ENCODE measurements around the gene FBLN2.
"Not testable (repeated sequence)": the region's sequence is repeated elsewhere in the genome, so short reads cannot be mapped to it uniquely, and the experiment has no call there.

Gene FBLN2

GRCh38 chr3:13550791-13551360, 2.0 kb downstream of the FBLN2 start:
- DNase-seq, result no peak

DNA sequence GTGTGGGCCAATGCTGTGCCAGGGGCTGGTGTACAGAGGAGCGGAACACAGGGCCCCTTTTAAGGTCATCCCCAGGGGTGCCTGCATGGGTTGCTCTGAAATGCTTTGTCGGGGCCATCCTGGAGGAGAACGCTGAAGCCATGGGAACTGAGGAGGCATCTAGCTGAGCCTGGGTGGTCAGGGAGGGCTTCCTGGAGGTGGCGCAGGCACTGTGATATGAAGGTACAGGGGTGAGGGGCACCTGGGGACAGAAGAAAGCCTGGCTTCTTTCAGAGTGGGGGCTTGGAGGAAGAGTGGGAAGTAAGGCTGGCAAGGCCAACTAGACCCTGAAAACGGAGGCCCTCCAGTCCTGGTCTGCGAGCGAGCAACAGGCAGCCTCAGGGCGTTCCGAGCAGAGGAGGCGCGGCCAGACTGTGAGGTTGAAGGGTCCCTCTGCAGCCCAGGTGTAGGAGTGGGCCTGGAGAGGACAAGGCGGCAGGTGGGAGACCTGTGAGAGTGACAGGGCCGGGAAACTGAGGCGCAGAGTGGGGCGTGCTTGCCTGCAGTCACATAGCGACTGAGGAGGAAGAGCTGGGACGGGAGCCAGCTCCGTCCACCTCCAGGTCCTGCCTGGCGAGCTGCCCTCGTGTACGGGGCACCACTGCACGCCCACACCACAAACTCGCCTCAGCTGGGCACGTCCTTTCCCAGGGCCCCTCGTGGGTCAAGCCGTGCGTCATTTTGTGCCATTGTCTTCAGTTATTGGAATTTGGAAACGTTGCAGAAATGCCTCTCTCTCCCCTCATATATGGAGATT, 4.1 kb downstream of the FBLN2 start:
- DNase-seq, result no peak

- DNase-seq, result no peak
Observed at GRCh38 chr3:13553686-13554085, 4.8 kb downstream of the FBLN2 start.

DNA sequence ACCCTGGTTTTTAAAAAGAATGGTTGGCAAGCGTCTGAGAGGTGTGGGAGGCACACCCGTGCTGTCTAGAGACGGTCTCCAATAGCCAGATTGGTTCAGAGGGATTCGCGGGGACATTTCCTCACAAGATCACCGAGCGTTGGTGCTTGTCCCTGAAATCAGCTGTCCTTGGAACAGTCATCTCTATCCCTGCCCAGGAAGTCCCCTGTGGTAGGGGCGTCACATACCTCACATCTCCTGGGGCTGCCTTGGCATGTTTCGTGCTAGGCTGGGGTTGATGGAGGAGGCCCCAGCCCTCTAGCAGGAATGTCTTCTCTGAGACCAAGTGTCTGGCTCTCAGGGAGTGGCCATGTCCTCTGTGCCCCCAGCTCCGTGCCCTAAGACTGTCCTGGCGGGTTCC, 6.8 kb downstream of the FBLN2 start:
- DNase-seq, result no peak

DNA sequence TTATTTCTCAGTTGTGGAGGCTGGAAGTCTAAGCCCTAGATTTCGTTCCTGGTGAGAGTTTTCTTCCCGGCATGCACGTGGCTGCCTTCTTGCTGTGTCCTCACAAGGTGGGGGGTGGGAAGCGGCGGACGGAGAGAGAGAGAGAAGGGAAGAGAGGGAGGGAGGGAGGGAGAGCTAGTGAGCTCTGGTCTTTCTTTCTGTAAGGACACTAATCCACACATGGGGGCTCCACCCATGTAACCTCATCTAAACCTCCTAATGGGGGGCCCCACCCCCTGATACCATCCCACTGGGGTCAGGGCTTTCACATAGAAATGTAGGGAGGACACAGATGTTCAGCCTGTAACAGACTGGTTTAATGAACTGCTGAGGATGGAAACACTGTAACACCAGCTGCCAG, 7.3 kb downstream of the FBLN2 start:
- DNase-seq, result no peak

GRCh38 chr3:13556917-13557316, 8.0 kb downstream of the FBLN2 start:
- DNase-seq, result no peak

DNA sequence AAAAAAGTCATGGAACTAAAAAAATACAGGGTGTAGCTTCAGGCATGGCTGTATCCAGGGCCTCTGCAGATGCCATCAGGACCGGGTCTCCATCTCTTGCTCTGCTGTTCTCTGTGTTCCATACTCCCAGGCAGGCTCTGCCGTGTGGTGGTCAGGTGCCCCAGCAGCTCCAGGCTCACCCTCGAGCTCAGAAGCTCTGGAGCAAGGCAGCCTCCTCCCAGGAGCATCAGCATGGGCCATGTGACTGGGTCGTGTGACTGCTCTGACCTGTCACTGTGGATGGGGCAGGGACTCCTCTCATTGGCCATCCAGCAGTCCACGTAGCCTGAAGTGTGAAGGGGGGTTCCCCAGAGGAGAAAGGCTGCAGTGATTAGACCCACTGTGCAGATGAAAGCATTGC, 8.5 kb downstream of the FBLN2 start:
- no peak for DNase-seq

DNA sequence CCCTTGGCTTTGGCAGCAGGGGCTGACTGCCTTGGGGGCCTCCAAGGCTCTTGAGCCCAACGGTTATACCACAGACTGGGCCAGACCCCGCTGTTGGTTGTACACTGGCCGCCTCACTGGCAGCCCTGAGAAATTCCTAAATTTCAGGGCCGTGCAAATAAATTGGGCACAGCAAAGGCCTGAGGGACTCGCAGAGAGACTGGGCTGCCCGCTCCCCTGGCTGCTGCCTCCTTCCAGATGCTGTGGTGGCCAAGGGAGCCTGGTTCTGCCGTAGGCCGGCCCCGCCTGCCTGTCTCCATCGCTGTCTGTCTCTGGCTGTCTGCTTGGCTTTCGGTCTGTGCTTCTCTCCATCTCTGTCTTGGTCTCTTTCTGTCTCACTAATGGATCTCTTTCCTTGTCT, 9.0 kb downstream of the FBLN2 start:
- no peak for DNase-seq

DNA sequence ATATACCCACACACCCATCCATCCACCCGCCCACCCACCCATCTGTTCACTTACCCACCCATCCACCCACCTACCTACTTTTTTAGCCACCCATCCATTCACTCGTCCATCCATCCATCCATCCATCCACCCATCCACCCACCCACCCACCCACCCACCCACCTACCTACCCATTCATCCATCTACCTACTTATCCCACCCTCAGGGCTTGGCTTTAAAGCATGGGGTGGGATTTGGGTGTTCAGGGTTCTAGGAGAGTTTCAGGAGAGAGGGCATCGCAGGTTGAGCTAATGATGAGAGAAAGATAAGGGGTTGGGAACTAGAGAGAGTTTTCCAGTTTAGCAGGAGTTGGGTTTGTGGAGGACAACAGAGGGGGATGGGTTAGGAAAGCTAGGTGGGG, 9.7 kb downstream of the FBLN2 start:
- no peak for DNase-seq

GRCh38 chr3:13559764-13560525, 11.0 kb downstream of the FBLN2 start:
- DNase-seq, result no peak

- no peak for DNase-seq
Observed at GRCh38 chr3:13561376-13561775, 12.5 kb downstream of the FBLN2 start.

- no peak for DNase-seq
Observed at GRCh38 chr3:13561967-13562366, 13.0 kb downstream of the FBLN2 start.

GRCh38 chr3:13562421-13562820, 13.5 kb downstream of the FBLN2 start:
- not testable (repeated sequence) for DNase-seq

DNA sequence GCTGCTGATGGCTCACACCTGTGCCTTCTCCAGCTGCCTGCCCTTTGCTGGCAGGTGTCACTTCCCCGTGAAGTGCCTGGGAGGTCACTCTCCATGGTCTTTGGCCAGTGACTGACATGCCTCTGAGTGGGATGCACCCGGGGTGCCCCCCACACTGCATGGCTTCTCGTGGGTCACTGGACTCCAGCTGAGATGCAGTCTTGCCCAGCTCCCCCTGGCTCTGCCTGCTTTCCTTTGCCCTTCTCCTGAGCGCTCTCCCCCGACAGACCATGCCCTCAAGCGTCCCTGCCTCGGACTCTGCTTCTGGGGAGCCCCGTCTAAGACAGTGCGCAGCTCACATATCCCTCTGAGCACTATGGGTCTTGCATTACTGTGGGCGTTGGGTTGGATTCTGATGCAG, 14.4 kb downstream of the FBLN2 start:
- DNase-seq, result no peak

DNA sequence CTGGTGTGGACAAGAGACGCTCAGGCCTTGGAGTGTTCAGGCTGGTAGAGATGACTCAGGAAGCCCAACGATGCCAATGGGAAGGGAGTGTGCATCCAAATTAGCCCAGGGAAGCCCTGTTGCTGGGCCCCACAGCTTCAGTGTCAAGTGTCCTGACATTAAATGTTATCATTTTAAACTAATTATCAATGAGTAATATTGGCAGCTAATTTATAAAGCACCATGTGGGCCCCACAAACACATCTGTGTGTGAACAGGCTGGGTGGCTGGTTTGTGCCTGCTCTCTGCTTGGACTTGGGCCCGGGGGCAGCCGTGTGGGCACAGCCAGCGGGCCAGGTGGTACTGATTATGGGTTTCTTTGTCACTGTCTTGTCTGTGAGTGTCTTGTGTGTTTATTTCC, 15.0 kb downstream of the FBLN2 start:
- DNase-seq, result no peak

DNA sequence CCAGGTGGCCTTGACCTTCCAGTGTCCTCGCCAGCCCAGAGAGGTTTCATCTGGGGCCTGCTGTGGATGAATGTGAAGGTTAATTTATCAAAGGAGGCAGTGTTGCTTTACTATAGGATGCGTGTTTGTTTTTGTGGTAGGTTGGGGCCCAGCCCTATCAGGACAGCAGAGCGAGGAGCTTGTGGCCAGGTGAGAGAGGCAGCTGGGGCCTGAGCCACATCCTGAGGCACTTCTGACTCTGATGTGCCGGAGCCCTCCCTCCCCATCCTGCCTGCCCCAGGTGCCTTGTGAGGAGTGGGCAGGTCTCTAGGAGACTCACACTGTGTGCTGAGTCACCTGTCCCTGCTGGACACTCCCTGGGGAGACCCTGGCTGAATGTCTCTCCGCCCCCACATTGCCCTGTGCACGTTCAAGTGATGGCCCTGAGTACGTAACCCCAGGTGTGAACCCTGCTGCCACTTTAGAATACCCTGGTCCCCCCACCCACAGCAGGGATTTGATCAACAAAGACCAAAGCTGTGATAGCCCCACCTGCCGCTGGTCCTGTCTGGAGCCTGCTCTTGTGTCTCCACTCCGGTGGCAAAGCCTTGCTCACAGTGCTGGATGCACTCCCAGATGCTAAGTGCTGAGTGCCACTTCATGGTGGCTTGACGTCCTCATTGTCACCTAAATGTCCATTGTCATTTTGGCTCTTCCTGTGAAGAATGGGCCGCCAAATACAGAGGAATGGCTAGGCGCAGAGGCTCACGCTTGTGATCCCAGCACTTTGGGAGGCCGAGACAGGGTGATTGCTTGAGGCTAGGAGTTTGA, 16.0 kb downstream of the FBLN2 start:
- DNase-seq, result no peak

DNA sequence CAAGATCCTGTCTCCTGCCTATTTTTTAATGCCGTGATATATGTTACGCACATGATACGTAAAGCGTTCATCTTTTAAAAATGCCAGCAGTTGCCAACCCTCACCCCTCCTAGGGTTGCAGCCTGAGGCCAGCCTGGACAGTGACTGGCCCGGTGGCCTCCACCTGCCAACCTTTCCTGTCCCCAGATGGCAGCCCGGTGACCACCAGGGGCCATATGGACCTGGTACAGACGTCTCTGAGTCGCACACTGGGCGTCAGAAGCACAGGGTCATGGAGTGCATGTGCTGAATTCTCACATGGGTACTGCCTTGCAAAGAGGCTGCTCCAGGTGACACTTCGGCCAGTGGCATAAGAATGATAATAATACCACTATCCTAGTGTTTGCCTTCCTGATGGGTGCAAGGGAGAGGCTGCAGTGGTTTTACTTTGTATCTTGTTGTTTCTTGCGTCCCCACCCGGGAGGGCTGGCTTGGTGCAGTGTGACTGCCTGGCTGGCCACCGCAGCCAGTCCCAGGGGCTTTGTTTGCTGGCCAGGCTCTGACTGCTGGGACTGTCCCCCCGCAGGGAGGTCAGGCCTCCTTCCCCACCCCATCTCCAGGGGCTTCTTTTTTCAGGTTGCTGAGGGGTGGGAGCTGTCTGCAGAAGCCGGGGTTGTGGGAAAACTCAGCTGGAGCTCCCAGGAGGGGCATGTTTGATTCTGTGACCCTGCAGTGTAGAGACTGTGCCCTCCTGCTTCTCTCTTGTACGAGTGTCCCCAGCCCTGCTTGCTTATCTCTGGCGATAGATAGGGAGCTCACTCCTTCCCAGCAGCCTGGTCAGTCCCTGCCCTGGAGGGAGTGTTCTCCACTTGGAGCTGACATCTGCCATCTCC, 16.9 kb downstream of the FBLN2 start:
- no peak for DNase-seq

- DNase-seq, result no peak
Observed at GRCh38 chr3:13566453-13566748, 17.5 kb downstream of the FBLN2 start.

GRCh38 chr3:13566769-13567310, 17.9 kb downstream of the FBLN2 start:
- no peak for DNase-seq

GRCh38 chr3:13567684-13568514, 19.0 kb downstream of the FBLN2 start:
- no peak for DNase-seq

GRCh38 chr3:13568515-13569028, 19.6 kb downstream of the FBLN2 start:
- DNase-seq, result no peak

Data from KG1 (cell line).